ENCODE data around the gene ZDHHC14. TPM values are rescaled to one million over a fixed set of nuclear protein-coding genes. Genes with fewer than 3 reads are reported as not detected.

Gene ZDHHC14
- total and polyA plus RNA-seq, 7 donors: 2.5 to 14.6 (median 4.3) TPM

DNA sequence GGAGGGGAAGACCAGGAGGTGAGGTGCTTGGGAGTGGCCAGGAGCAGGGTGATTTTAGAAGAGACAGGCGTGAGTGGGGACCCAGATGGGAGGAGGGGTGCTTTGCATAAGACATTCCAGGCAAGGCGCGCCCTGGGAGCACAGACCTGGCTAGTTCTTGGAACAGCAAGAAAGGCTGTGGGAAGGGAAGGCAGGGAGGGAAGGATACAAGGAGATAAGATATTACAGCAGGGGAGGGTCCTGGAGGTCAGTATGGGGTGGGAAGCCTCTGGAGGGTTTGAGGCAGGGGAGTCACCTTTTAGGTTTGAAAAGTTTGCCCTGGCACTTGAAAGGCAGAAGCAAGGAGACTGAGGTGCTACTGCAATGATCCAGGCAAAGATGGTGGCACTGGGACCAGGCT is 111.8 kb downstream of the ZDHHC14 start:
- intact Hi-C loops (cut with DNase I): no loop called here
- Histone ChIP-seq H3K9me3 (no peaks in the 10 kb centered on the region), H3K27me3 (ENCODE audit: insufficient read depth in 3 of 3, low read length in 2 of 3) (no peaks in the 10 kb centered on the region), H3K27ac (no peak overlapping the region), H3K4me1 (peaks cover 5% of the 10 kb centered on the region), H3K36me3 (ENCODE audit: insufficient read depth in 1 of 2, low read depth in 1 of 2) (no peaks in the 10 kb centered on the region), H3K4me3 (no peak overlapping the region)
- WGBS, 3 donors: 98% methylated on average over 3 of the region's 3 CpGs
- no peak for ATAC-seq
- no peak for DNase-seq
- TF ChIP-seq, protein P1, sequence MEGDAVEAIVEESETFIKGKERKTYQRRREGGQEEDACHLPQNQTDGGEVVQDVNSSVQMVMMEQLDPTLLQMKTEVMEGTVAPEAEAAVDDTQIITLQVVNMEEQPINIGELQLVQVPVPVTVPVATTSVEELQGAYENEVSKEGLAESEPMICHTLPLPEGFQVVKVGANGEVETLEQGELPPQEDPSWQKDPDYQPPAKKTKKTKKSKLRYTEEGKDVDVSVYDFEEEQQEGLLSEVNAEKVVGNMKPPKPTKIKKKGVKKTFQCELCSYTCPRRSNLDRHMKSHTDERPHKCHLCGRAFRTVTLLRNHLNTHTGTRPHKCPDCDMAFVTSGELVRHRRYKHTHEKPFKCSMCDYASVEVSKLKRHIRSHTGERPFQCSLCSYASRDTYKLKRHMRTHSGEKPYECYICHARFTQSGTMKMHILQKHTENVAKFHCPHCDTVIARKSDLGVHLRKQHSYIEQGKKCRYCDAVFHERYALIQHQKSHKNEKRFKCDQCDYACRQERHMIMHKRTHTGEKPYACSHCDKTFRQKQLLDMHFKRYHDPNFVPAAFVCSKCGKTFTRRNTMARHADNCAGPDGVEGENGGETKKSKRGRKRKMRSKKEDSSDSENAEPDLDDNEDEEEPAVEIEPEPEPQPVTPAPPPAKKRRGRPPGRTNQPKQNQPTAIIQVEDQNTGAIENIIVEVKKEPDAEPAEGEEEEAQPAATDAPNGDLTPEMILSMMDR (IDR thresholded peaks at IDR 0.05): no peak

DNA sequence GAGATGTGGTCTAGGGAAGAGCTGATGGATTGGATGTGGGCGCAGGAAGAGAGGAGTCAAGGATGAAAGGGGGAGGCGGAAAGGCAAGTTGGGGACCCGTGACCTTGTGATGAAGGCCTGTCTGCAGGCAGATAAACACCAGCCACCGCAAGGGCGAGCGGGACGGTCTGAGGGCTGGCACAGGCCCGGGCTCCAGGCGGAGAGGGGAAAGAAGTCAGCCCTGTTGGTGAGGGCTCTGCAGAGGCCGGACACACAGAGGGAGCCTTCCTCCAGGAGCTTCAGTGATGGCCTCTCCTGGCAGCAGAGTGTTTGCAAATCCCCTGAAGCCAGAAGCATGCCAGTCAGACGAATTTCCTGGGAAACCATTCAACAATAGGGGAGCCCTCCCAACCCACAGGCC is 112.2 kb downstream of the ZDHHC14 start:
- ATAC-seq (peak in 1 of 4 donors; percentile 5), DNase-seq (no peak)
- Histone ChIP-seq H3K27ac (no peak overlapping the region), H3K4me3 (no peak overlapping the region), H3K27me3 (ENCODE audit: insufficient read depth in 3 of 3, low read length in 2 of 3) (no peaks in the 10 kb centered on the region), H3K4me1 (peaks cover 5% of the 10 kb centered on the region), H3K36me3 (ENCODE audit: insufficient read depth in 1 of 2, low read depth in 1 of 2) (no peaks in the 10 kb centered on the region), H3K9me3 (no peaks in the 10 kb centered on the region)
- WGBS, 3 donors: 92 to 93% (median 92%) methylated on average over 11 of the region's 11 CpGs
- intact Hi-C loops (cut with DNase I): no loop called here
- TF ChIP-seq, protein P1 (IDR thresholded peaks at IDR 0.05): no peak

DNA sequence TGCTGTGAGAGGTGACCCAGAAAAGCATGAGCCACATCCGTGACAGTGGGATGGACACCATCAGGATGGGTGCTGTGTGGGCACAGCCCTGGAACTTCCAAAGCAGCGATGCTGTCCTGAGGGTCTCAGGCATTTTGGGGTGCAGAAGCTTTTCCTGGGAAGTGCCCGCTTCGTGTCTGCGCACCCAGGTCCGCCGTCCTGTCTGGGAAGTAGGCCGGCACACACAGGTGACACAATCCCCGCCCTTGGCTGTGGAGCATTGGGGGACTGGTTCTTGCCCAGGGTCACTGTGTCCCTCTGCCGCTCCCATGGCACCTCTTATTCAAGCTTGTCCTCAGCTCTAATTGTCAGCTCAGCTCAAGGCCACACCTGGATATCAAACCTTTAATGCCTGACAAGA is 112.6 kb downstream of the ZDHHC14 start:
- Histone ChIP-seq H3K27ac (no peak overlapping the region), H3K4me1 (peaks cover 5% of the 10 kb centered on the region), H3K4me3 (no peak overlapping the region), H3K36me3 (ENCODE audit: insufficient read depth in 1 of 2, low read depth in 1 of 2) (no peaks in the 10 kb centered on the region), H3K27me3 (ENCODE audit: insufficient read depth in 3 of 3, low read length in 2 of 3) (no peaks in the 10 kb centered on the region), H3K9me3 (no peaks in the 10 kb centered on the region)
- DNase-seq: no peak
- no peak for ATAC-seq
- 98 to 99% (median 98%) methylated on average over 10 of the region's 10 CpGs for whole genome bisulfite sequencing, 3 donors
- intact Hi-C loops (cut with DNase I): no loop called here
- TF ChIP-seq, protein P1 (IDR thresholded peaks at IDR 0.05): no peak

DNA sequence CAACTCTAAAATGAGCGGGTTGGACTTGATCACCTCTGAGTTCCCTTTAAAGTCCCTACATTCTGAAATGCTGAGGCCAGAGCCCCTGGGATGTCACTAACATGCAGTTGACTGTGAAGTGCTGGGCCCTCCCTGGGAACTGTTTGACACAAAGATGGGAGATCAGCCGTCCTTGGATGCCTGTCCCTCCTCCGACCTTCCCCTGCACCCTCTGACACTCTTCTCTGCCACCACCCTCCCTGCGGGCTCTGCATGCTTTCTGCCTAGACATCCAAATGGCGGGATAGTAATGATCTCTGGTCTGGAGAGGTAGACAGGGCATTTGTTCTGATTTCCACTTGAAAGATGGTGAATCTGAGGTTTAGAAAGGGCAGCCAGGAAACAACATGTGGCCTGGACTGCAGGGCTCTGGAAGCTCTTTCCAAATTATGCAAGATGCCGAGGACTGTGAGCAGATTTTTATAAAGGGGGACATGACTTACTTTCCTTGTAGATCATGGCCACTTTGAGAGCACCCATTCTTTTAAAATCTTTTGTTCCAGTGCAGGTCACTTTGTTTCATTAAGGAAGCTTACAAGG is 113.2 kb downstream of the ZDHHC14 start:
- WGBS, 3 donors: 78 to 80% (median 79%) methylated on average over 6 of the region's 6 CpGs
- H3K27ac ChIP-seq: no peak overlapping the region
- no peaks in the 10 kb centered on the region for H3K9me3 ChIP-seq
- H3K27me3 ChIP-seq (ENCODE audit: insufficient read depth in 3 of 3, low read length in 2 of 3): no peaks in the 10 kb centered on the region
- peaks cover 5% of the 10 kb centered on the region for H3K4me1 ChIP-seq
- DNase-seq: no peak
- H3K36me3 ChIP-seq (ENCODE audit: insufficient read depth in 1 of 2, low read depth in 1 of 2): no peaks in the 10 kb centered on the region
- ATAC-seq: no peak
- intact Hi-C loops (cut with DNase I): no loop called here
- H3K4me3 ChIP-seq: no peak overlapping the region
- TF ChIP-seq, protein P1 (IDR thresholded peaks at IDR 0.05): no peak

DNA sequence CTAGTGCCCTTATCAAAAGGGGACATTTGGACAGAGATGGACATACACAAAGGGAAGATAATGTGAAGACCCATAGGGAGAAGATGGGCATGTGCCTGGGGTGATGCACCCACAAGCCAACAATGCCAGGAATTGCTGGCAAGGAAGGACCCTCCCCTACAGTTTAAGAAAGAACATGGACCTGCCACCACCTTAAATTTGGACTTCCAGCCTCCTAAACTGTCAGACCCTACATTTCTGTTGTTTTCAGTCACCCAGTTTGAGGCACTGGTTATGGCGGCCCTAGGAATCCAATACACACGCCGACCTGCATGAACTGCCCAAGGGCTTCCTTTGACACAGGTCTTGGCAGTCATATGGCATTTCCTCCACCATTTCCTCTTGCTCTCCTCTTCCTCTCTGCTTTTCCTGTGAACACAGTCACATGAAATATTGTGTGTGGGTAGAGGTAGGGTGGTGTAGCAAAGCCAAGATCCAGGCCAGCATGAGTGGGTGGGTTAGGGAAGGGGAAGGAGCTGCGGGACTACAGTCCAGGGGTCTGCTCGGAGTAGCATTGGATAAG is 115.6 kb downstream of the ZDHHC14 start:
- H3K27me3 ChIP-seq (ENCODE audit: insufficient read depth in 3 of 3, low read length in 2 of 3): no peaks in the 10 kb centered on the region
- H3K4me3 ChIP-seq: no peak overlapping the region
- DNase-seq (no peak), ATAC-seq (no peak)
- peaks cover 5% of the 10 kb centered on the region for H3K4me1 ChIP-seq
- no peaks in the 10 kb centered on the region for H3K36me3 ChIP-seq (ENCODE audit: insufficient read depth in 1 of 2, low read depth in 1 of 2)
- TF ChIP-seq, protein P1 (IDR thresholded peaks at IDR 0.05): no peak
- intact Hi-C loops (cut with DNase I): no loop called here
- 80 to 84% (median 84%) methylated on average over 5 of the region's 5 CpGs for WGBS, 3 donors
- H3K9me3 ChIP-seq: no peaks in the 10 kb centered on the region
- H3K27ac ChIP-seq: no peak overlapping the region
